Endothelial cell of umbilical vein (primary cell): Measurements from ENCODE around the gene NRXN3. TPM values are rescaled to one million over a fixed set of nuclear protein-coding genes. Genes with fewer than 3 reads are reported as not detected.

Source experiments
- BruUV-seq: library from RNA; stranded (reverse); fragments of 400-500 nt; replicated peaks from 2 replicates; lab custom pipeline; 2021; lab: Mats Ljungman, UMichigan
- CTCF ChIA-PET: fragments of 300-600, 350-600 bp; sonication (Branson Sonifier 250); formaldehyde crosslinking; loops from one replicate; lab custom pipeline; 2021; ENCODE audit warnings: antibody characterized with exemption, inconsistent platforms; lab: Charles Lee
- POLR2A ChIA-PET: fragments of 300-600, 350-600 bp; sonication (Branson Sonifier 250); formaldehyde crosslinking; loops from one replicate; lab custom pipeline; 2021; ENCODE audit warnings: antibody characterized with exemption, inconsistent platforms; lab: Charles Lee
- DNase-seq: peaks from one replicate; pipeline ENCODE4 v3.0.0-alpha.2; 2011; ENCODE audit warnings: low read depth, low spot score
- FAIRE-seq: peaks from 2 replicates; lab custom pipeline; 2011; peaks lifted over from hg19 to GRCh38; lab: Jason Lieb, UNC
- H2AFZ ChIP-seq: 2 replicates; pipeline ENCODE4 v1.6.0; 2012; ENCODE audit warnings: low read depth, low read length, control low read depth, inconsistent platforms
- H3K27ac ChIP-seq: 2 replicates; pipeline ENCODE4 v1.5.1; 2011; ENCODE audit warnings: low read depth, mild to moderate bottlenecking, control low read depth, low read length, moderate library complexity; ENCODE audit not compliant: insufficient read depth
- H3K27me3 ChIP-seq, 2 experiments: 2 replicates each; pipeline versions ENCODE4 v1.6.0 to v1.6.1; 2011; ENCODE audit warnings: low read length in 2 of 2, mixed read lengths in 1 of 2; ENCODE audit not compliant: control insufficient read depth in 2 of 2, insufficient read depth in 2 of 2
- H3K36me3 ChIP-seq, 2 experiments: 2 replicates in 1 of 2; 3 replicates in 1 of 2; pipeline ENCODE4 v1.5.1; 2011; ENCODE audit warnings: low read length in 2 of 2, mild to moderate bottlenecking in 1 of 2, moderate library complexity in 1 of 2; ENCODE audit not compliant: control insufficient read depth in 2 of 2, insufficient read depth in 2 of 2; ENCODE audit errors: extremely low read depth in 1 of 2
- H3K4me1 ChIP-seq: 3 replicates; pipeline ENCODE4 v1.5.1; 2011; ENCODE audit warnings: mild to moderate bottlenecking, low read length; ENCODE audit not compliant: control insufficient read depth, insufficient read depth; ENCODE audit errors: extremely low read depth
- H3K4me2 ChIP-seq: 2 replicates; pipeline ENCODE4 v1.6.1; 2011; ENCODE audit warnings: low read length, control low read depth, mixed read lengths; ENCODE audit not compliant: insufficient read depth
- H3K4me3 ChIP-seq, 3 experiments: fragments of 200-600 bp in 1 of 3; sonication (generic), shearing (Covaris generic) in 1 of 3; replicated peaks in 1 of 3; 2 replicates each; pipeline ENCODE4 v1.5.1; 2011 to 2016; ENCODE audit warnings: control low read depth in 3 of 3, low read length in 3 of 3, mild to moderate bottlenecking in 2 of 3, inconsistent platforms in 1 of 3, low read depth in 1 of 3, moderate library complexity in 1 of 3; ENCODE audit not compliant: insufficient read depth in 1 of 3
- H3K79me2 ChIP-seq: 2 replicates; pipeline ENCODE4 v1.6.0; 2012; ENCODE audit warnings: low read length, inconsistent platforms; ENCODE audit not compliant: control insufficient read depth, insufficient read depth
- H3K9ac ChIP-seq: replicated peaks from 2 replicates; pipeline ENCODE3; 2011; ENCODE audit warnings: low read length, control low read depth; ENCODE audit not compliant: insufficient read depth; ENCODE audit errors: extremely low read depth
- H3K9me1 ChIP-seq: replicated peaks from 3 replicates; pipeline ENCODE4 v1.6.0; 2011; ENCODE audit warnings: mild to moderate bottlenecking, low read length; ENCODE audit not compliant: control insufficient read depth, insufficient read depth; ENCODE audit errors: extremely low read depth
- H3K9me3 ChIP-seq: replicated peaks from 2 replicates; pipeline ENCODE4 v1.5.1; 2012; ENCODE audit warnings: low read length, inconsistent platforms; ENCODE audit not compliant: control insufficient read depth, insufficient read depth
- H4K20me1 ChIP-seq: replicated peaks from 2 replicates; pipeline ENCODE3; 2011; ENCODE audit warnings: mild to moderate bottlenecking, low read length; ENCODE audit not compliant: control insufficient read depth, insufficient read depth; ENCODE audit errors: extremely low read depth
- EZH2 ChIP-seq: IDR thresholded peaks from 2 replicates; pipeline ENCODE4 v1.6.1; 2012; ENCODE audit warnings: borderline replicate concordance, low read depth, mild to moderate bottlenecking, moderate library complexity, low read length, inconsistent platforms; ENCODE audit not compliant: severe bottlenecking
- FOS ChIP-seq: IDR thresholded peaks from 2 replicates; pipeline ENCODE4 v1.6.1; 2011; ENCODE audit warnings: mild to moderate bottlenecking, low read length, moderate library complexity, borderline replicate concordance; ENCODE audit not compliant: insufficient read depth
- GATA2 ChIP-seq: IDR thresholded peaks from 2 replicates; pipeline ENCODE4 v1.7.0; 2011; ENCODE audit warnings: low read depth, mild to moderate bottlenecking, moderate library complexity, mixed read lengths, low read length; ENCODE audit not compliant: insufficient read length, insufficient read depth
- JUN ChIP-seq: IDR thresholded peaks from 2 replicates; pipeline ENCODE4 v1.6.1; 2011; ENCODE audit warnings: borderline replicate concordance, low read depth; ENCODE audit not compliant: insufficient read length, insufficient read depth
- MYC ChIP-seq: IDR thresholded peaks from one replicate; pipeline ENCODE4 v1.6.1; 2011; ENCODE audit warnings: mild to moderate bottlenecking, low read depth, low read length
- POLR2A ChIP-seq: IDR thresholded peaks from 2 replicates; pipeline ENCODE4 v1.6.1; 2012; ENCODE audit warnings: low read depth, mild to moderate bottlenecking, control low read depth, low read length
- POLR2AphosphoS5 ChIP-seq: IDR thresholded peaks from 2 replicates; pipeline ENCODE4 v1.6.1; 2012; ENCODE audit warnings: low read depth, mild to moderate bottlenecking, control low read depth, low read length, moderate library complexity; ENCODE audit not compliant: insufficient read depth
- dilution Hi-C: fragments of 300-500 bp; cut with MboI; formaldehyde crosslinking; loops from one replicate; pipeline ENCODE4 v1.15.0; 2019; ENCODE audit warnings: low sequenced_read_pairs; ENCODE audit not compliant: extremely low pct_ligation_motif_present
- intact Hi-C: fragments of 100-400 bp; cut with micrococcal nuclease; formaldehyde crosslinking; loops from one replicate; pipeline ENCODE4 v1.10.0; 2022
- polyA plus RNA-seq, 4 experiments: library from polyadenylated mRNA; depleted of rRNA in 3 of 4; stranded (reverse) in 3 of 4; unstranded in 1 of 4; fragments of >200 nt; gene quantifications; 2 replicates each; pipeline versions ENCODE4 v1.2.1 to v1.2.3, GENCODE V29; 2011 to 2012; ENCODE audit warnings: missing spikeins in 1 of 4
- total RNA-seq: library from RNA; stranded (reverse); gene quantifications from 2 replicates; pipeline ENCODE4 v1.2.3, GENCODE V29; 2021
- TF ChIP-seq, protein P1 (sequence below), 2 donors: IDR thresholded peaks; 1 replicate in 1 of 2; 2 replicates in 1 of 2; pipeline ENCODE4 v1.5.1; 2011; ENCODE audit warnings: low read length in 2 of 2, mild to moderate bottlenecking in 2 of 2, moderate library complexity in 2 of 2, control low read depth in 1 of 2, inconsistent platforms in 1 of 2, low read depth in 1 of 2; ENCODE audit not compliant: insufficient read depth in 1 of 2; ENCODE audit errors: extremely low read depth in 1 of 2
- TF ChIP-seq, protein P2 (sequence below): IDR thresholded peaks from 2 replicates; pipeline ENCODE4 v1.6.1; 2011; ENCODE audit not compliant: insufficient read depth, insufficient read length

Gene NRXN3
- total and polyA plus RNA-seq, 2 donors (not counting 3 experiments of a cell fraction or from before 2014, with no cell fraction given) = 0.72 to 4.2 TPM

GRCh38 chr14:78713716-78714115 lies 543.5 kb downstream of the NRXN3 start:
- POLR2A ChIA-PET = no interaction called here
- Histone ChIP-seq H3K9ac (no peak overlapping the region), H3K79me2 (no peaks in the 10 kb centered on the region), H3K9me1 (no peaks in the 10 kb centered on the region), H3K27ac (no peak overlapping the region), H3K4me2 (no peak overlapping the region), H3K27me3 (no peaks in the 10 kb centered on the region), H4K20me1 (no peaks in the 10 kb centered on the region), H3K4me3 (no peak overlapping the region), H3K36me3 (no peaks in the 10 kb centered on the region), H2AFZ (no peak overlapping the region), H3K9me3 (no peaks in the 10 kb centered on the region), H3K4me1 (no peaks in the 10 kb centered on the region)
- TF ChIP-seq, protein P1, sequence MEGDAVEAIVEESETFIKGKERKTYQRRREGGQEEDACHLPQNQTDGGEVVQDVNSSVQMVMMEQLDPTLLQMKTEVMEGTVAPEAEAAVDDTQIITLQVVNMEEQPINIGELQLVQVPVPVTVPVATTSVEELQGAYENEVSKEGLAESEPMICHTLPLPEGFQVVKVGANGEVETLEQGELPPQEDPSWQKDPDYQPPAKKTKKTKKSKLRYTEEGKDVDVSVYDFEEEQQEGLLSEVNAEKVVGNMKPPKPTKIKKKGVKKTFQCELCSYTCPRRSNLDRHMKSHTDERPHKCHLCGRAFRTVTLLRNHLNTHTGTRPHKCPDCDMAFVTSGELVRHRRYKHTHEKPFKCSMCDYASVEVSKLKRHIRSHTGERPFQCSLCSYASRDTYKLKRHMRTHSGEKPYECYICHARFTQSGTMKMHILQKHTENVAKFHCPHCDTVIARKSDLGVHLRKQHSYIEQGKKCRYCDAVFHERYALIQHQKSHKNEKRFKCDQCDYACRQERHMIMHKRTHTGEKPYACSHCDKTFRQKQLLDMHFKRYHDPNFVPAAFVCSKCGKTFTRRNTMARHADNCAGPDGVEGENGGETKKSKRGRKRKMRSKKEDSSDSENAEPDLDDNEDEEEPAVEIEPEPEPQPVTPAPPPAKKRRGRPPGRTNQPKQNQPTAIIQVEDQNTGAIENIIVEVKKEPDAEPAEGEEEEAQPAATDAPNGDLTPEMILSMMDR (IDR thresholded peaks at IDR 0.05; ENCODE audit: extremely low read depth in 1 of 2, insufficient read depth in 1 of 2, low read depth in 1 of 2, low read length in 2 of 2) = no peak
- no peak for TF ChIP-seq FOS
- TF ChIP-seq MYC = no peak
- TF ChIP-seq EZH2 = no peak
- TF ChIP-seq GATA2 = no peak
- no peak for TF ChIP-seq POLR2AphosphoS5
- TF ChIP-seq, protein P2, sequence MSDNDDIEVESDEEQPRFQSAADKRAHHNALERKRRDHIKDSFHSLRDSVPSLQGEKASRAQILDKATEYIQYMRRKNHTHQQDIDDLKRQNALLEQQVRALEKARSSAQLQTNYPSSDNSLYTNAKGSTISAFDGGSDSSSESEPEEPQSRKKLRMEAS = no peak
- no peak for TF ChIP-seq POLR2A
- no peak for TF ChIP-seq JUN
- no TSS peak for BruUV-seq
- intact Hi-C loops = no loop called here
- no peak for DNase-seq
- dilution Hi-C loops = no loop called here
- CTCF ChIA-PET = no interaction called here
- no peak for FAIRE-seq
